T-cell (primary cell): ENCODE measurements around the gene CTSF. TPM values are rescaled to one million over a fixed set of nuclear protein-coding genes. Genes with fewer than 3 reads are reported as not detected.

Experiments used
- ATAC-seq, 4 experiments: fragments of 200-7000 bp in 3 of 4; fragments of 150-1000 bp in 1 of 4; cut with Tn5 transposase; replicated peaks in 1 of 4; 1 replicate in 3 of 4; 2 replicates in 1 of 4; pipeline ENCODE4 v1.10.0; 2021; ENCODE audit warnings: moderate library complexity in 3 of 4, mild to moderate bottlenecking in 2 of 4, moderate number of reproducible peaks in 1 of 4
- CTCF ChIA-PET, 2 donors: fragments of 300-600 bp; sonication (Branson Sonifier 250); formaldehyde crosslinking; loops; one replicate each; lab custom pipeline; 2022; ENCODE audit warnings: antibody characterized with exemption in 2 of 2; lab: Charles Lee
- POLR2A ChIA-PET, 2 donors: fragments of 300-600 bp; sonication (Branson Sonifier 250); formaldehyde crosslinking; loops; one replicate each; lab custom pipeline; 2022; ENCODE audit warnings: antibody characterized with exemption in 2 of 2; lab: Charles Lee
- DNase-seq, 35 experiments: peaks; one replicate each; pipeline versions ENCODE4 v3.0.0 to v3.0.0-alpha.2; 2013 to 2023
- H3K27ac ChIP-seq: one replicate; pipeline ENCODE4 v1.5.1; 2013; ENCODE audit warnings: low read length
- H3K27me3 ChIP-seq, 2 experiments: replicated peaks in 1 of 2; 1 replicate in 1 of 2; 2 replicates in 1 of 2; pipeline versions ENCODE4 v1.6.1 to v1.7.0; 2013; ENCODE audit warnings: low read length in 1 of 2, mixed read lengths in 1 of 2; ENCODE audit not compliant: control insufficient read depth in 2 of 2, insufficient read depth in 2 of 2; ENCODE audit errors: extremely low read depth in 1 of 2
- H3K36me3 ChIP-seq, 2 donors: 1 replicate in 1 of 2; 2 replicates in 1 of 2; pipeline versions ENCODE4 v1.6.1 to v1.7.0; 2013; ENCODE audit warnings: low read length in 1 of 2; ENCODE audit not compliant: control insufficient read depth in 2 of 2, insufficient read depth in 1 of 2; ENCODE audit errors: extremely low read depth in 1 of 2
- H3K4me1 ChIP-seq, 2 experiments: 1 replicate in 1 of 2; 2 replicates in 1 of 2; pipeline versions ENCODE4 v1.6.1 to v1.7.0; 2013; ENCODE audit warnings: low read length in 2 of 2, mixed read lengths in 1 of 2; ENCODE audit not compliant: insufficient read depth in 2 of 2, control insufficient read depth in 1 of 2; ENCODE audit errors: extremely low read depth in 1 of 2
- H3K4me3 ChIP-seq, 2 donors: 1 replicate in 1 of 2; 2 replicates in 1 of 2; pipeline versions ENCODE4 v1.5.1 to v1.7.0; 2013; ENCODE audit warnings: mild to moderate bottlenecking in 2 of 2, low read length in 1 of 2, moderate library complexity in 1 of 2; ENCODE audit not compliant: control insufficient read depth in 1 of 2; ENCODE audit errors: extremely low read depth in 1 of 2
- H3K9me3 ChIP-seq: 2 replicates; pipeline ENCODE4 v1.7.0; 2013
- H3K27ac Mint-ChIP-seq, 2 donors: one replicate each; pipeline ENCODE4 v1.8.0; 2020 to 2021; ENCODE audit warnings: mild to moderate bottlenecking in 2 of 2, mixed read lengths in 2 of 2
- H3K27me3 Mint-ChIP-seq, 2 donors: one replicate each; pipeline ENCODE4 v1.8.0; 2021 to 2022; ENCODE audit warnings: mixed read lengths in 2 of 2
- H3K36me3 Mint-ChIP-seq: one replicate; pipeline ENCODE4 v1.8.0; 2021; ENCODE audit warnings: mixed read lengths
- H3K4me1 Mint-ChIP-seq, 3 donors: one replicate each; pipeline ENCODE4 v1.8.0; 2020 to 2022; ENCODE audit warnings: mixed read lengths in 3 of 3, mild to moderate bottlenecking in 1 of 3
- H3K4me3 Mint-ChIP-seq, 3 donors: one replicate each; pipeline ENCODE4 v1.8.0; 2020 to 2022; ENCODE audit warnings: mild to moderate bottlenecking in 3 of 3, mixed read lengths in 3 of 3, moderate library complexity in 3 of 3
- H3K9me3 Mint-ChIP-seq, 3 donors: one replicate each; pipeline ENCODE4 v1.8.0; 2020 to 2022; ENCODE audit warnings: mixed read lengths in 3 of 3
- WGBS: methylation state at CpG from one replicate; pipeline ENCODE4 v1.1.5; 2013; ENCODE audit warnings: missing lambda C conversion rate; ENCODE audit not compliant: insufficient coverage; 5-methylcytosine and 5-hydroxymethylcytosine counted together
- total RNA-seq, 35 experiments: library from RNA in 6 of 35; stranded (reverse) in 6 of 35; fragments of 120-200 nt in 1 of 35; gene quantifications; one replicate each; pipeline versions ENCODE4 v1.2.1 to v1.2.4 and lab custom pipeline; 2013 to 2026

CTSF gene
- 10 to 100 TPM; 18.2 to 39.3 (median 30.4) TPM for total RNA-seq
- 16.8 TPM for total RNA-seq (2013)
- 0.97 to 59.4 (median 14.8) reads per million in 29 experiments for total RNA-seq (lab: John Stamatoyannopoulos, UW)

GRCh38 chr11:66568124-66568916 lies at the start of gene CTSF:
TSS of gene CTSF (minus strand) at chr11:66568606. CDS start at chr11:66568486, 120 bp downstream.
- CTCF ChIA-PET, result interaction anchor here in 1 of 2 donors (1.0 to 1.4 kb wide), 3 partner anchors 22 to 110 kb away, joined by 3 to 7 read pairs (median 4); partner anchors contain the start of genes ACTN3, CCDC87, CCS and RBM4B
- Histone ChIP-seq H3K4me3 (peak within 1 kb of the TSS; percentile 42 to 67), H3K27ac (no peak within 1 kb of the TSS), H3K36me3 (no peaks in the 10 kb centered on the region), H3K9me3 (no peaks in the 10 kb centered on the region), H3K4me1 (peaks cover 0 to 14% of the 10 kb centered on the region in 2 experiments), H3K27me3 (peaks cover 0 to 9% of the 10 kb centered on the region in 2 experiments)
- Mint-ChIP-seq H3K4me1 (peaks cover 11 to 16% (median 14%) of the 10 kb centered on the region in 3 donors), H3K27ac (peak within 1 kb of the TSS; percentile 82), H3K36me3 (peaks cover 4% of the 10 kb centered on the region), H3K4me3 (peak within 1 kb of the TSS; percentile 74 to 80 (median 77)), H3K27me3 (peaks cover 3 to 5% of the 10 kb centered on the region in 2 donors), H3K9me3 (no peaks in the 10 kb centered on the region)
- ATAC-seq (peak; percentile 89 to 99 (median 96)), DNase-seq (peak; percentile 22 to 81 (median 59))
- POLR2A ChIA-PET, result interaction anchor here in 1 of 2 donors (0.5 kb wide), 1 partner anchor 12 kb away, joined by 4 read pairs; no protein-coding TSS in a partner anchor
- WGBS, result 8% methylated on average over 72 of the region's 77 CpGs

- peaks cover 0 to under 1% of the 10 kb centered on the region in 2 donors for H3K36me3 ChIP-seq
- H3K27ac ChIP-seq, result peak overlapping the region; percentile 97
- H3K4me3 ChIP-seq, result peak overlapping the region; percentile 93 to 97
- CTCF ChIA-PET, result interaction anchor here (0.6 to 2.5 kb wide), 8 partner anchors 15 to 120 kb away, joined by 3 to 26 read pairs (median 4); partner anchors contain the start of genes CCDC87 (in 1 of the 2), CCS (in 1 of the 2), RBM4 (in 1 of the 2) and RBM4B (in 1 of the 2)
- H3K36me3 Mint-ChIP-seq, result peaks cover 22% of the 10 kb centered on the region
- ATAC-seq (no peak), DNase-seq (peak in 9 of 35 experiments; percentile 5 to 72 (median 20))
- peak overlapping the region; percentile 98 for H3K27ac Mint-ChIP-seq
- no peaks in the 10 kb centered on the region for H3K9me3 Mint-ChIP-seq
- H3K4me3 Mint-ChIP-seq, result peak overlapping the region; percentile 97 to 99 (median 98)
- WGBS, result under 1% methylated on average over 25 of the region's 38 CpGs
- peaks cover 52 to 56% (median 55%) of the 10 kb centered on the region in 3 donors for H3K4me1 Mint-ChIP-seq
- POLR2A ChIA-PET, result interaction anchor here (0.5 to 6.0 kb wide), 13 partner anchors 13 to 654 kb away, joined by 3 to 165 read pairs (median 11); partner anchors contain the start of genes RBM4 (in 2 of the 2), CCDC87 (in 1 of the 2), CCS (in 1 of the 2) and RBM4B (in 1 of the 2)
- no peaks in the 10 kb centered on the region for H3K27me3 Mint-ChIP-seq
- peaks cover 32 to 56% of the 10 kb centered on the region in 2 experiments for H3K4me1 ChIP-seq
- H3K9me3 ChIP-seq, result no peaks in the 10 kb centered on the region
- no peaks in the 10 kb centered on the region for H3K27me3 ChIP-seq
These were observed 48.9 kb upstream of the CTSF start for GRCh38 chr11:66617155-66617834.

- no peaks in the 10 kb centered on the region for H3K27me3 ChIP-seq
- H3K4me1 Mint-ChIP-seq, result peaks cover 44 to 50% (median 49%) of the 10 kb centered on the region in 3 donors
- no peaks in the 10 kb centered on the region for H3K9me3 ChIP-seq
- peaks cover 20% of the 10 kb centered on the region for H3K36me3 Mint-ChIP-seq
- peak within 1 kb of the TSS; percentile 97 to 99 (median 98) for H3K4me3 Mint-ChIP-seq
- H3K4me1 ChIP-seq, result peaks cover 29 to 49% of the 10 kb centered on the region in 2 experiments
- POLR2A ChIA-PET, result interaction anchor here (0.5 to 6.0 kb wide), 16 partner anchors 11 to 1029 kb away, joined by 3 to 165 read pairs (median 5); partner anchors contain the start of genes CCDC87 (in 2 of the 2), RBM4 (in 2 of the 2), CCS (in 1 of the 2) and RBM4B (in 1 of the 2)
- H3K36me3 ChIP-seq, result no peaks in the 10 kb centered on the region
- peak within 1 kb of the TSS; percentile 97 for H3K27ac ChIP-seq
- peak within 1 kb of the TSS; percentile 93 to 97 for H3K4me3 ChIP-seq
- under 1% methylated on average over 87 of the region's 90 CpGs for WGBS
- DNase-seq (peak; percentile 95 to 99 (median 98)), ATAC-seq (peak; percentile 85 to 94 (median 93))
- H3K27ac Mint-ChIP-seq, result peak within 1 kb of the TSS; percentile 98
- CTCF ChIA-PET, result interaction anchor here (0.6 to 1.5 kb wide), 7 partner anchors 20 to 72 kb away, joined by 3 to 12 read pairs (median 5); partner anchors contain the start of genes CCDC87 (in 1 of the 2), CCS (in 1 of the 2), RBM4 (in 1 of the 2) and RBM4B (in 1 of the 2)
- no peaks in the 10 kb centered on the region for H3K9me3 Mint-ChIP-seq
- H3K27me3 Mint-ChIP-seq, result no peaks in the 10 kb centered on the region
These were observed 48.2 kb upstream of the CTSF start, which contains the start of gene RBM14 for GRCh38 chr11:66616379-66617154. TSS of gene RBM14 (plus strand) at chr11:66616630. CDS start at chr11:66616721, 91 bp downstream.

- Mint-ChIP-seq H3K9me3 (no peaks in the 10 kb centered on the region), H3K36me3 (peaks cover 13% of the 10 kb centered on the region), H3K27ac (no peak overlapping the region), H3K27me3 (no peaks in the 10 kb centered on the region), H3K4me3 (no peak overlapping the region), H3K4me1 (peaks cover 32 to 45% (median 33%) of the 10 kb centered on the region in 3 donors)
- ATAC-seq (no peak), DNase-seq (no peak)
- ChIA-PET CTCF (no interaction called here), POLR2A (interaction anchor here (0.6 kb wide), 2 partner anchors 17 to 363 kb away, joined by 5 to 8 read pairs; no protein-coding TSS in a partner anchor)
- no peak overlapping the region for H3K27ac ChIP-seq
- H3K4me3 ChIP-seq, result no peak overlapping the region
- WGBS, result 96% methylated on average over 13 of the region's 13 CpGs
- no peaks in the 10 kb centered on the region for H3K9me3 ChIP-seq
- H3K27me3 ChIP-seq, result no peaks in the 10 kb centered on the region
- H3K36me3 ChIP-seq, result no peaks in the 10 kb centered on the region
- H3K4me1 ChIP-seq, result peaks cover 19 to 26% of the 10 kb centered on the region in 2 experiments
These were observed 45.7 kb upstream of the CTSF start for GRCh38 chr11:66614073-66614472.

- Histone ChIP-seq H3K27ac (no peak overlapping the region), H3K4me1 (peaks cover 4 to 11% of the 10 kb centered on the region in 2 experiments), H3K36me3 (no peaks in the 10 kb centered on the region), H3K4me3 (no peak overlapping the region), H3K27me3 (no peaks in the 10 kb centered on the region), H3K9me3 (no peaks in the 10 kb centered on the region)
- Mint-ChIP-seq H3K36me3 (no peaks in the 10 kb centered on the region), H3K9me3 (no peaks in the 10 kb centered on the region), H3K27ac (no peak overlapping the region), H3K4me1 (peaks cover 17 to 29% (median 19%) of the 10 kb centered on the region in 3 donors), H3K27me3 (no peaks in the 10 kb centered on the region), H3K4me3 (no peak overlapping the region)
- POLR2A ChIA-PET, result interaction anchor here in 1 of 2 donors (0.6 kb wide), 1 partner anchor 217 kb away, joined by 3 read pairs; no protein-coding TSS in a partner anchor
- ATAC-seq (no peak), DNase-seq (no peak)
- WGBS, result no CpG with 5 or more reads among the region's 1 CpG
- CTCF ChIA-PET, result no interaction called here
These were observed 44.1 kb upstream of the CTSF start for GRCh38 chr11:66612458-66612857.
